EL (cell line): ENCODE measurements around the gene CCDC117.
A peak's percentile ranks its signal among the peaks of the same experiment; 100 is the strongest.
"Not testable (repeated sequence)": the region's sequence is repeated elsewhere in the genome, so short reads cannot be mapped to it uniquely, and the experiment has no call there.

Experiments
- DNase-seq: peaks from one replicate; pipeline ENCODE4 v3.0.0-alpha.2; 2016

CCDC117 gene, protein sequence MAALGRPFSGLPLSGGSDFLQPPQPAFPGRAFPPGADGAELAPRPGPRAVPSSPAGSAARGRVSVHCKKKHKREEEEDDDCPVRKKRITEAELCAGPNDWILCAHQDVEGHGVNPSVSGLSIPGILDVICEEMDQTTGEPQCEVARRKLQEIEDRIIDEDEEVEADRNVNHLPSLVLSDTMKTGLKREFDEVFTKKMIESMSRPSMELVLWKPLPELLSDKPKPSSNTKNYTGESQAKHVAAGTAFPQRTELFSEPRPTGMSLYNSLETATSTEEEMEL

DNA sequence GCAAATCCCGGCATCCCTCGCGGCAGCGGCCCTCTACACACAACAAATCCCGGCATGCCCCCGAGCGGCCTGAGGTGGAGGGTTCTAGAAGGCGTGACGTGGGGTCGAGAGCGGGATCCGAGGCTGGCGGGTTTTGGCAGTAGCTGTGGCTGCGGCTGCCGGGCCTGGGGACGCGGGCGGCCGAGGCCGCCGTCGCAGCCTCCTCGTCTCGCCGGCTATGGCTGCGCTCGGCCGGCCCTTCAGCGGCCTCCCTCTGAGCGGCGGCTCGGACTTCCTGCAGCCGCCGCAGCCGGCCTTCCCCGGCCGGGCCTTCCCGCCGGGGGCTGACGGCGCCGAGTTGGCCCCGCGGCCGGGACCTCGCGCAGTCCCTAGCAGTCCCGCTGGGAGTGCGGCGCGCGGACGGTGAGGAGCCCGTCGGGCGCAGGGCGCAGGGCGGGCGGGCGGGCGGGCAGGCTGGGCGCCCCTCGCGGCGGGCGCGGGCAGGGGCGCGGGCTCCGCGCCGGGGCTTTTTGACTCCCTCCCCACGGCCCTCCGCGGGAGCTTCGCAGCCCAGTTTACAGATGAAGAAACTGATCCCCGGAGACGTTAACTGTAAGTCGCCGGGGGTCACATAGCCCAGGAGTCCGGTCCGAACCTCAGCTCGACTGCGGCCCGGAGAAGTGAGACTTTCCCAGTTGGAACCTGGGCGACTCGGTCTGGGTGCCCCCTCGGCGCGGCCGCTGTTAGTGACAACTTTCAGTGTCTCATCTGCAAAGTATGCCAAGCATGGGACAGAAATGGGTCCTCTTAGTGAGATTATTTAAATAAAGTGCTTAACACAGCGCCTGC lies at the start of gene CCDC117:
Gene CCDC117 (plus strand): TSS at position 63 of the 828 bp plus-strand sequence. CDS start 155 bp downstream, at position 218.
- DNase-seq: peak; percentile 97

DNA sequence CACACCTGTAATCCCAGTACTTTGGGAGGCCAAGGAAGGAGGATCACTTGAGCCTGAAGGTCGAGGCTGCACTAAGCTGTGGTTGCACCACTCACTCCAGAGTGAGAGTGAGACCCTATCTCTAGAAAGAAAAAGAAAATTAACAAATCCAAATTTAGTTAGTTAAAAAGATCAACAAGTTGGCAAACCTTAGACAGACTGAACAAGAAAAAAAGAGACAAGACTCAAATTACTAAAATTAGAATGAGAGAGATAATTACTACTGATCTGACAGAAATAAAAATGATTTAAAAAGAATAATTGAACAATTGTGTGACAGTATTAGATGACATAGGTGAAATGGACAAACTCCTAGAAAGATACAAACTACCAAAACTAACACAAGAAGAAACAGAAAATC lies 44.5 kb upstream of the CCDC117 start:
- DNase-seq: no peak

DNA sequence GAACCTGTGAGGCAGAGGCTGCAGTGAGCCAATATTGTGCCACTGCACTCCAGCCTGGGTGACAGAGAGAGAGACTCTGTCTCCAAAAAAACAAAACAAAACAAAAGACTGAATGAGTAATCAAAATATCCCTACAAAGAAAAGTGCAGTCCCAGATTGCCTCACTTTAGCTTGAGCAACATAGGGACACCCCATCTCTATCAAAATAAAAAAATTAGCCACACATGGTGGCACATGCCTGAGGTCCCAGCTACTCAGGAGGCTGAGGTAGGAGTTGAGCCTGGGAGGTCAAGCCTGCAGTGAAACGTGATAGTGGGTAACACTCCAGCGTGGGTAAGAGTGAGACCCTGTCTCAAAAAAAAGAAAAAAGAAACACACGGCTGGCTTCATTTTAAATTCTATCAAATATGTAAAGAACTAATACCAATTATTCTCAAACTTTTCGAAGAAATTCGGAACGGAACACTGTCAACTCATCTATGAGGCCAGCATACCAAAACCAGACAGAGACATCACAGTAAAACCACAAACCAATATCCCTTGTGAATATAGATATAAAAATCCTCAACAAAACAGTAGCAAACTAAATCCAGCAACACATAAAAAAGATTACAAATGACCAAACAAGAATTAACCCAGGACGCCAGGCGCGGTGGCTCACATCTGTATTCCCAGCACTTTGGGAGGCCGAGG lies 43.7 kb upstream of the CCDC117 start:
- DNase-seq: no peak

GRCh38 chr22:28730179-28730578 lies 42.3 kb upstream of the CCDC117 start:
- DNase-seq: no peak

DNA sequence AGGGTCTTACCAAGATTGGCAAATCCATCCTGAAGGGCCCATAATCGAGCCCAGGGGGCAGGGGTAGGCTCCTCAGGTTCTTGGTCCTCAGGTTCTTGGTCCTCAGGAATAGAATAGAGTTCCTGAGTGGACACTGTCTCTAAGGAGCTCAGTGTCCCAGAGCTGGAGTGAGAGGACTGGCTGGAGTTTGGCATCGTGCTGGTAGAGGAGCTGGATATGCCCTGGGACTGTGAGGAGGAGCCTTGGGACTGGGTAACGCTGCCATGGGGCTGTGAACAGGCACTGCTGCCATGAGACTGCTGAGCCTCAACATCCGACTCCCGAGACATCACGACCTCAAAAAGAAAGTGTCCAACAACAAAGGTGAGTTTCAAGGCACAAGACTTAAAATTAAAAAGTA lies 38.1 kb upstream of the CCDC117 start:
- DNase-seq: no peak

- DNase-seq: no peak
These were observed 36.0 kb upstream of the CCDC117 start for GRCh38 chr22:28736301-28737155.

- DNase-seq: no peak
These were observed 34.8 kb upstream of the CCDC117 start for GRCh38 chr22:28737701-28738100.

- DNase-seq: not testable (repeated sequence)
These were observed 33.6 kb upstream of the CCDC117 start for GRCh38 chr22:28738876-28739275.

GRCh38 chr22:28741200-28741784 lies 31.2 kb upstream of the CCDC117 start:
- no peak for DNase-seq

DNA sequence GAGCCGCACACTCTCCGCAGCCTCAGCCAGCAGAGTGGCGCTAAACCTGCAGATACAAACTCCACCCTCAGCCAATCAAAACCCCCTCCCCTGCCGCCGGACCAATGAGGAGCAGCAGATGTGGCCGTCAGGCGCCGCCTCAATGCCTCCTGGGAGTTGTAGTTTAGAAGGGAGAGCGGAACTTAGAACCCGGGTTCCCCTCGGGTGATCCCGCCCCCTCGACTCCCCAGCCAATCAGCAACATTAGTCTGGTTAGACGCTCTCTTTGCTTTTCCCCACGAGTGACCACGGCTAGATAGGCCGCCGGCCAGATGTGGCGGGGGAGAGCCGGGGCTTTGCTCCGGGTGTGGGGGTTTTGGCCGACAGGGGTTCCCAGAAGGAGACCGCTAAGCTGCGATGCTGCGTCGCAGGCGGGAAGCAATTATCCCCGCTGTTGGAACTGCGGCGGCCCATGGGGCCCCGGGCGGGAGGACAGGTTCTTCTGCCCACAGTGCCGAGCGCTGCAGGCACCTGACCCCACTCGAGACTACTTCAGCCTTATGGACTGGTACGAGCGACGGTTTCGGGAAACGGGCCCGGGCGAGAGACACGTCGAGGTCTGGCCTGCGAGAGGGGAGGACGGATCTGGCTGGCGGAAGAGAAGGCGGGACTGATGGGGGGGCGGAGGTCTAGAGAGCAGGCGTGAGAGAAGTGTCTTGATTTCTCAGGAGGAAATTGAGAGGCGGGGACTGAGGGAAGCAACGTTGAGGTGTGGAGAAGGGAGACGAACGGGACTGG lies 30.5 kb upstream of the CCDC117 start, which contains the start of the genes CHEK2 and HSCB:
Gene CHEK2 (minus strand): TSS at position 36 of the 777 bp plus-strand sequence. CDS start 7,099 bp downstream, outside the sequence.
Gene HSCB (plus strand): TSS at position 255 of the 777 bp plus-strand sequence. CDS start 57 bp downstream, at position 312.
- DNase-seq: peak; percentile 100

DNA sequence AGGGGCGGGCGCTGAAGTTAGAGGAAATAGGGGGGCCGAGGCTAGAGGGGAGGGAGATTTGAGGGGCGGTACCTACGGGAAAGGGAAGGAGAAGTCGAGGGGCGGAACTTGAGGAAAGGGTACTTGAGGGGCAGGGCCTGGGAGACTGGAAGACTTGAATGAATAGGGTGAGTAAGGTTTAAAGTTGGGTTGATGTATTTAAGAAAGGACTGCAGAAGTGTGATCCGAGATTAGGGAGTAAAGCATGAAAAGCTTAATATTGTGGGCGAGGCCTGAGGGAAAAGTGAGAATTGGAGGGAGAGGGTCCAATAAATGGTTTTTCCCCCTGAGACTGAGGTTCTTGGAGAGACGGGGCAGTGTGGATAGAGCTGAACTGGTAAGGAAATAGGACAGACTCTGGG lies 29.9 kb upstream of the CCDC117 start:
- DNase-seq: no peak

GRCh38 chr22:28743852-28744251 lies 28.6 kb upstream of the CCDC117 start:
- DNase-seq: no peak

DNA sequence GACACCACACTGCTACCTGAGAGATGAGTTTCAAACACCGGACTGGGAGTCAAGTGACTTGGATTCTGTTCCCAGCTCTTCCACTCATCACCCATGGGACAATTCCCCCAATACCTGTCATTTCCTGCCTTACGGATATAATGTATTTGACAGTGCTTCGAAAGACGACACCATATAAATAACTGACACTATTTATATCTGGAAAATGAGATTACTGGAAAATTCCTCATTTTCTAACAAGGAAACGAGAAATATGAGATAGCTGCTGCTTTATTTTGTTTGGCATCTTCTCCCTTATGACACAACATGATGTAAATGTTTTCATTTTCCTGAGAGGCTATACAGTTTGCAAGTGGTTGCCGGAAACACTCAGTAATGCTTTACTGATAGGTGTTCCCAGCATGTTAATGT lies 22.0 kb upstream of the CCDC117 start:
- DNase-seq: peak; percentile 77

DNA sequence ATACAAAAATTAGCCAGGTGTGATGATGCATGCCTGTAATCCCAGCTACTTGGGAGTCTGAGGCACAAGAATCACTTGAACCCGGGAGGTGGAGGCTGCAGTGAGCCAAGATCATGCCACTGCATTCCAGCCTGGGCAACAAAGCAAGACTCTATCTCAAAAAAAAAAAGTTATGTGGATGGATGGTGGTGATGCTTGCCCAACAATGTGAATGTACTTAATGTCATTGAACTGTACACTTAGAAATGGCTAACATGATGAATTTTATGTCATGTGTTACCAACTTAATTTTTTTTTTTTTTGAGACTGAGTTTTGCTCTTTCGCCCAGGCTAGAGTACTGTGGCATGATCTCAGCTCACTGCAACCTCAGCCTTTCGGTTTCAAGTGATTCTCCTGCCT lies 18.0 kb upstream of the CCDC117 start:
- DNase-seq: not testable (repeated sequence)

DNA sequence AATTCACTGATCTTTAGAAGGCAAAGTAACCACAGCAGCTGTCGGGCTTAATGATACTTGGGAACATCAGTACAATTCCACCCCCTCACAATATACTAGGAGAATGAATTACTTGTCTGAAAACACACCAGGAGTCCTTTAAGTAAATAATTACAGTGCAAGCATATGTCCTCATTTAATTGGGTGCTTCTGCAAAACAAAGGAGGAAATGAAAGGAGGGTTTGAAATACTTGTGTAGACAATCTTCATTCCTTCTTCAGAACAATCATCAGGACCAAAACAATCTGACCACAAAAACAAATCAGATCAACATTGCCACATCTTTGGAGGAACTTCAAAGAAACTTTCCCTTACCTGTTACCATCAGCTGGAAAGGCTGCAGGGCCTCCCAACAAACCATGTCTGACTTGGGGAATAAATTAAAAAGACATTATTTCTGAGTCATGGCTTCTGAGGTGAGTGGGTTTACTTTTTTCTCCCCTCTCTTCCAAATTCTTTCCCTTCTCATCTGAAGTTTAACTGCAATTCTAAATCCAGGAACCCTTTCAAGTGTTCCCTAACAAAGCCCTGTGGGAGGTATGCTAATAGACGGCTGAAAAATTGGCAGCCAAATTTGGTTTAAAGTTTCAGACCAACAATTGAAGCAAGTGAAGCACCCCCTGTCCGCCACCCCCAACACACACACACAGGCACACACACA lies 12.5 kb upstream of the CCDC117 start:
- DNase-seq: no peak

GRCh38 chr22:28761449-28761755 lies 11.1 kb upstream of the CCDC117 start:
- DNase-seq: no peak

DNA sequence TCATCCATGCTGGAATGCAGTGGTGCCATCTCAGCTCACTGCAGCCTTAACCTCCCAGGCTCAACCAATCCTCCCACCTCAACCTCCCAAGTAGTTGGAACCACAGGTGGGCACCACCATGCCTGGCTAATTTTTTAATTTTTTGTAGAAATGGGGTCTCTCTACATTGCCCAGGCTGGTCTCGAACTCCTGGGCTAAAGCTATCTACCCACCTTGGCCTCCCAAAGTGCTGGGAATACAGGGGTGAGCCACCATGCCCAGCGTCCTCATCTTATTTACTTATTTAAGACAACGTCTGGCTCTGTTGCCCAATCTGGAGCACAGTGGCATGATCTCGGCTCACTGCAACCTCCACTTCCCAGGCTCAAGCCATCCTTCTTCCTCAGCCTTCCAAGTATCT lies 10.5 kb upstream of the CCDC117 start:
- not testable (repeated sequence) for DNase-seq

DNA sequence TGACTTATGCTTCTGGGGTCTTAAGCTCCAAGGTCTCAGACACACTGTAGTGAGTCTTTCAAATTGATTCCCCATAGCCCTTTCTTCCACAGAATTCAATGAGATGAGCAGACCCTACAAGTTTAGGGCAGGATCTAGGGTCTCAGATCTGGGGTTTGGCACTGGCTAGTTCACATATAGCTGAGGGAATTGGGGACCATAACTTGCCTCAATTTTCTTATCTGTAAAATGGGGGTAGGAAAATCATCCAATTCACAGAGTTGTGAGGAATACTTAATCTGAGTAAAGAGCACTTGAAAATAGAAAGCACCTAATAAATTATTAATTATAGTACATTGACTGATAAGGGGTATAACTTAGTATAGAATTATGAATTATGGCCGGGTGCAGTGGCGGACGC lies 5.9 kb upstream of the CCDC117 start:
- no peak for DNase-seq

DNA sequence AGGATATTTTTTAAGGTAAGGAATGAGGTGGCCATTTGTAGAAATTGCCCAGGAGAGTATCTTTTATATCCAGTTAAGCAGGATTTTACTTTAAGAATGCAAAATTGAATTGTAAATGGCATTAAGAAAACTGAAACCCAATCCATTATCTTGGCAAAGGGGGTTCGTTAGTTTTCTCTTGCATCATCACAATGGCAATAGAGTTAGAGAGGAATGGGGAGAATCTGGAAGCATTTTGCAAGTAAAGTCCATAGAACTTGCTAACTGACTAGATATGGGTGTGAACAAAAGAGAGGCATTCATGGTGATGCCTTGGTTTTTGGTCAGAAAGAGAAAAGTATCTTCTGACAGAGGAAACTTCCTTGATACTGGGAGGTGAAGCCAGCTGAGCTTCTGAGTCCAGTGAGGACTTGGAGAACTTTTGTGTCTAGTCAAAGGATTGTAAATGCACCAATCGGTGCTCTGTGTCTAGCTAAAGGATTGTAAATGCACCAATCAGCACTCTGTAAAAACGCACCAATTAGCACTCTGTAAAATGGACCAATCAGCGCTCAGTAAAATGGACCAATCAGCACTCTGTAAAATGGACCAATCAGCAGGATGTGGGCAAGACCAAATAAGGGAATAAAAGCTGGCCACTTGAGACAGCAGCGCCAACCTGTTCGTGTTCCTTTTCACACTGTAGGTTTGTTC lies 3.6 kb upstream of the CCDC117 start:
- DNase-seq: no peak
